ENCODE data around the gene TMEM132A. TPM values are rescaled to one million over a fixed set of nuclear protein-coding genes. Genes with fewer than 3 reads are reported as not detected.

The TMEM132A gene
- total RNA-seq, 1 experiment from 2014 or later: 154 TPM

- Histone ChIP-seq H3K36me3 (ENCODE audit: control insufficient read depth, insufficient read depth, low read length) (no peaks in the 10 kb centered on the region), H3K27me3 (ENCODE audit: control insufficient read depth, insufficient read depth, low read length) (no peaks in the 10 kb centered on the region), H3K4me3 (ENCODE audit: low read depth in 2 of 2, low read length in 2 of 2) (no peak overlapping the region), H3K4me1 (ENCODE audit: control insufficient read depth, insufficient read depth, low read length) (no peaks in the 10 kb centered on the region), H3K27ac (ENCODE audit: low read length) (no peak overlapping the region), H3K9me3 (ENCODE audit: control insufficient read depth, insufficient read depth, low read depth, low read length) (no peaks in the 10 kb centered on the region)
- DNase-seq (ENCODE audit: low read depth, low spot score) (no peak), ATAC-seq (no peak)
- POLR2A ChIA-PET: interaction anchor here (0.5 kb wide), 2 partner anchors 74 to 307 kb away, joined by 3 read pairs; no protein-coding TSS in a partner anchor
- in situ Hi-C loops (cut with HindIII; ENCODE audit: low pct_unique_long_range_greater_than_20kb, low sequenced_read_pairs) (no loop called here), intact Hi-C loops (cut with micrococcal nuclease; ENCODE audit: unreplicated experiment) (no loop called here)
- BruUV-seq (replicated peaks): no TSS peak
- CTCF ChIA-PET: interaction anchor here (0.7 kb wide), 1 partner anchor 45 kb away, joined by 3 read pairs; no protein-coding TSS in a partner anchor
- TF ChIP-seq TCF7L2 (IDR thresholded peaks at IDR 0.05; ENCODE audit: low read depth, low read length) (no peak), CTCF (IDR thresholded peaks at IDR 0.05) (no peak), REST (IDR thresholded peaks at IDR 0.05; ENCODE audit: insufficient read depth in 1 of 2, low read depth in 2 of 2, low read length in 1 of 2) (no peak), POLR2AphosphoS5 (IDR thresholded peaks at IDR 0.05; ENCODE audit: low read depth, low read length) (no peak)
Measured at GRCh38 chr11:60946601-60947264, 22.5 kb downstream of the TMEM132A start.

- no peak for DNase-seq (ENCODE audit: low read depth, low spot score)
- in situ Hi-C loops (cut with HindIII; ENCODE audit: low pct_unique_long_range_greater_than_20kb, low sequenced_read_pairs) (no loop called here), intact Hi-C loops (cut with micrococcal nuclease; ENCODE audit: unreplicated experiment) (no loop called here)
- ChIA-PET CTCF (interaction anchor here (1.0 kb wide), 1 partner anchor 444 kb away, joined by 3 read pairs; the partner anchor contains the start of gene TMEM216), POLR2A (no interaction called here)
- Histone ChIP-seq H3K27ac (ENCODE audit: low read length) (no peak overlapping the region), H3K27me3 (ENCODE audit: control insufficient read depth, insufficient read depth, low read length) (no peaks in the 10 kb centered on the region), H3K9me3 (ENCODE audit: control insufficient read depth, insufficient read depth, low read depth, low read length) (no peaks in the 10 kb centered on the region), H3K36me3 (ENCODE audit: control insufficient read depth, insufficient read depth, low read length) (no peaks in the 10 kb centered on the region), H3K4me1 (ENCODE audit: control insufficient read depth, insufficient read depth, low read length) (no peaks in the 10 kb centered on the region), H3K4me3 (ENCODE audit: low read depth in 2 of 2, low read length in 2 of 2) (no peak overlapping the region)
- TF ChIP-seq TCF7L2 (IDR thresholded peaks at IDR 0.05; ENCODE audit: low read depth, low read length): no peak
- no peak for TF ChIP-seq REST (IDR thresholded peaks at IDR 0.05; ENCODE audit: insufficient read depth in 1 of 2, low read depth in 2 of 2, low read length in 1 of 2)
- BruUV-seq (replicated peaks): no TSS peak
- no peak for ATAC-seq
Measured at GRCh38 chr11:60947700-60948099, 23.4 kb downstream of the TMEM132A start.

Data from Panc1 (cell line).